K562 (cell line): ENCODE measurements around the gene ZNF324B. TPM values are rescaled to one million over a fixed set of nuclear protein-coding genes. Genes with fewer than 3 reads are reported as not detected.

Source experiments
- ATAC-seq: fragments of 200-7000 bp; cut with Tn5 transposase; 3 replicates; pipeline ENCODE4 v1.9.1; 2020; ENCODE audit warnings: moderate library complexity
- BruUV-seq: library from RNA; stranded (reverse); fragments of 400-500 nt; replicated peaks from 2 replicates; lab custom pipeline; 2021; lab: Mats Ljungman, UMichigan
- CTCF ChIA-PET: fragments of 300-600 bp; formaldehyde crosslinking; extraction: SDS; loops from one replicate; lab custom pipeline; 2021; ENCODE audit warnings: low intra/inter-chr PET ratio; lab: Yijun Ruan, JAX
- POLR2A ChIA-PET: fragments of 300-600, 350-650 bp; sonication (Branson Sonifier 250); formaldehyde crosslinking; extraction: SDS; loops from one replicate; lab custom pipeline; 2021; ENCODE audit warnings: antibody characterized with exemption, inconsistent platforms; lab: Yijun Ruan, JAX
- DNase-seq, 4 experiments: peaks; one replicate each; pipeline versions ENCODE4 v3.0.0 to v3.0.0-alpha.2; 2011 to 2018; ENCODE audit warnings: low spot score in 3 of 4, mixed read lengths in 3 of 4; ENCODE audit errors: extremely low read depth in 1 of 4
- FAIRE-seq: peaks from 2 replicates; lab custom pipeline; 2011; peaks lifted over from hg19 to GRCh38; lab: Jason Lieb, UNC
- H2AFZ ChIP-seq: 2 replicates; pipeline ENCODE4 v1.6.0; 2011; ENCODE audit warnings: low read depth, low read length, control low read depth, inconsistent platforms
- H3K27ac ChIP-seq: fragments of 200-600 bp; 3 replicates; pipeline ENCODE4 v1.8.0; 2011; ENCODE audit warnings: low read depth, mild to moderate bottlenecking, control low read depth, inconsistent platforms, low read length, moderate library complexity, mixed read lengths; ENCODE audit errors: extremely low read depth
- H3K27me3 ChIP-seq, 2 experiments: fragments of 300-600 bp in 1 of 2; 2 replicates in 1 of 2; 3 replicates in 1 of 2; pipeline versions ENCODE4 v1.6.0 to v1.8.0; 2011; ENCODE audit warnings: inconsistent platforms in 2 of 2, low read length in 2 of 2, mild to moderate bottlenecking in 1 of 2, mixed read lengths in 1 of 2, moderate library complexity in 1 of 2; ENCODE audit not compliant: control insufficient read depth in 2 of 2, insufficient read depth in 2 of 2
- H3K36me3 ChIP-seq: fragments of 300-600 bp; 3 replicates; pipeline ENCODE4 v1.8.0; 2011; ENCODE audit warnings: mild to moderate bottlenecking, low read length, inconsistent platforms; ENCODE audit not compliant: control insufficient read depth, insufficient read depth
- H3K4me1 ChIP-seq, 2 experiments: fragments of 200-600 bp in 1 of 2; replicated peaks in 1 of 2; 2 replicates in 1 of 2; 3 replicates in 1 of 2; pipeline versions ENCODE4 v1.5.1 to v1.8.0; 2011; ENCODE audit warnings: inconsistent platforms in 2 of 2, low read length in 2 of 2, mild to moderate bottlenecking in 1 of 2, mixed read lengths in 1 of 2, moderate library complexity in 1 of 2; ENCODE audit not compliant: control insufficient read depth in 2 of 2, insufficient read depth in 2 of 2
- H3K4me2 ChIP-seq: 2 replicates; pipeline ENCODE4 v1.6.1; 2011; ENCODE audit warnings: low read length, control low read depth, inconsistent platforms, mixed read lengths; ENCODE audit not compliant: insufficient read depth
- H3K4me3 ChIP-seq: fragments of 200-600 bp; sonication (generic), shearing (Covaris generic); 2 replicates; pipeline ENCODE4 v1.5.1; 2016; ENCODE audit warnings: control low read depth, inconsistent platforms
- H3K79me2 ChIP-seq: fragments of 200-600 bp; 3 replicates; pipeline ENCODE4 v1.8.0; 2011; ENCODE audit warnings: low read length, inconsistent platforms; ENCODE audit not compliant: control insufficient read depth, insufficient read depth
- H3K9ac ChIP-seq, 2 experiments: 2 replicates each; pipeline versions ENCODE4 v1.6.0 to v1.6.1; 2011; ENCODE audit warnings: low read depth in 2 of 2, low read length in 2 of 2, control low read depth in 1 of 2, inconsistent platforms in 1 of 2, mild to moderate bottlenecking in 1 of 2, mixed read lengths in 1 of 2; ENCODE audit not compliant: insufficient read depth in 1 of 2
- H3K9me1 ChIP-seq: one replicate; pipeline ENCODE4 v1.6.0; 2011; ENCODE audit warnings: inconsistent platforms, mild to moderate bottlenecking, low read length, moderate library complexity; ENCODE audit not compliant: control insufficient read depth, insufficient read depth
- H3K9me3 ChIP-seq: replicated peaks from 2 replicates; pipeline ENCODE4 v1.5.1; 2011; ENCODE audit warnings: low read depth, low read length, inconsistent platforms; ENCODE audit not compliant: control insufficient read depth, insufficient read depth
- H4K20me1 ChIP-seq: replicated peaks from 2 replicates; pipeline ENCODE4 v1.6.1; 2011; ENCODE audit warnings: low read length, inconsistent platforms, mixed read lengths; ENCODE audit not compliant: control insufficient read depth, insufficient read depth
- CHAMP1 ChIP-seq: fragments of 450-650 bp; IDR thresholded peaks from 2 replicates; pipeline ENCODE4 v1.6.1; 2016; ENCODE audit warnings: mild to moderate bottlenecking
- CREB5 ChIP-seq: fragments of 250-450 bp; sonication (Bioruptor Pico); IDR thresholded peaks from 2 replicates; pipeline ENCODE4 v1.5.0; 2020; ENCODE audit warnings: mild to moderate bottlenecking
- E2F1 ChIP-seq: sonication (generic); formaldehyde crosslinking; IDR thresholded peaks from 2 replicates; pipeline ENCODE4 v1.8.1; 2023; ENCODE audit warnings: mild to moderate bottlenecking, missing genetic modification reagents, moderate library complexity
- GTF3C2 ChIP-seq: IDR thresholded peaks from 3 replicates; pipeline ENCODE4 v1.6.1; 2011; ENCODE audit warnings: borderline replicate concordance, mild to moderate bottlenecking, moderate library complexity; ENCODE audit not compliant: insufficient read length; ENCODE audit errors: extremely low read depth
- LEF1 ChIP-seq: fragments of 450-650 bp; IDR thresholded peaks from 2 replicates; pipeline ENCODE4 v1.6.1; 2016; ENCODE audit warnings: mild to moderate bottlenecking
- SMARCB1 ChIP-seq: IDR thresholded peaks from 2 replicates; pipeline ENCODE4 v1.6.1; 2011; ENCODE audit warnings: improper control_type of control experiment, low read depth; ENCODE audit not compliant: insufficient read length
- SMARCE1 ChIP-seq: fragments of 450-650 bp; IDR thresholded peaks from 2 replicates; pipeline ENCODE4 v1.7.1; 2016; ENCODE audit warnings: mild to moderate bottlenecking
- SREBF2 ChIP-seq: sonication (generic); formaldehyde crosslinking; IDR thresholded peaks from 2 replicates; pipeline ENCODE4 v1.4.0; 2020; ENCODE audit warnings: mild to moderate bottlenecking, missing genetic modification reagents
- ZNF445 ChIP-seq: fragments of 250-450 bp; sonication (Bioruptor Pico); IDR thresholded peaks from 2 replicates; pipeline ENCODE4 v1.4.0; 2020; ENCODE audit warnings: low read depth, mild to moderate bottlenecking, moderate library complexity
- ZNF830 ChIP-seq: fragments of 250-450 bp; sonication (Bioruptor Pico); IDR thresholded peaks from 2 replicates; pipeline ENCODE4 v1.5.0; 2021; ENCODE audit warnings: mild to moderate bottlenecking
- WGBS: fragments of 100-300 bp; shearing (Covaris generic); methylation state at CpG from one replicate; pipeline ENCODE4 v1.1.6; 2016; ENCODE audit warnings: low coverage, mixed read lengths; ENCODE audit not compliant: insufficient coverage; ENCODE audit errors: missing lambda C conversion rate; 5-methylcytosine and 5-hydroxymethylcytosine counted together
- in situ Hi-C: fragments of 300-500 bp; cut with MboI; formaldehyde crosslinking; loops from 4 replicates; pipeline ENCODE4 v1.15.0; 2018; ENCODE audit warnings: inconsistent platforms, mixed read lengths
- intact Hi-C: fragments of 100-400 bp; cut with micrococcal nuclease; formaldehyde crosslinking; loops from 2 replicates; pipeline ENCODE4 v1.14.2; 2022
- polyA plus RNA-seq, 8 experiments: library from polyadenylated mRNA; depleted of rRNA in 4 of 8; stranded (reverse) in 5 of 8; unstranded in 3 of 8; fragments of >200 nt; fragmentation: Nextera tagmentation in 2 of 8; fragmentation: Illumina TruSeq in 1 of 8; extraction: Ambion mirVana in 2 of 8; extraction: Trizol in 1 of 8; gene quantifications; 2 replicates each; pipeline versions ENCODE4 v1.2.1 to v1.2.3, GENCODE V29; 2011 to 2014; ENCODE audit warnings: inconsistent platforms in 1 of 8, missing spikeins in 1 of 8
- total RNA-seq, 7 experiments: library from RNA; depleted of rRNA in 6 of 7; stranded (reverse); fragments of >200 nt in 6 of 7; fragmentation: Illumina TruSeq in 2 of 7; extraction: Trizol in 2 of 7; gene quantifications; 2 replicates each; pipeline versions ENCODE4 v1.2.1 to v1.2.3, GENCODE V29; 2011 to 2021; ENCODE audit warnings: low replicate concordance in 1 of 7

ZNF324B gene
- total and polyA plus RNA-seq, 9 of the 15 experiments (the other 6 are each of a cell fraction or from before 2014, with no cell fraction given), result 0.20 to 13.5 (median 5.7) TPM

GRCh38 chr19:58475714-58476497 lies 24.5 kb downstream of the ZNF324B start, which contains the start of gene ZNF446:
ZNF446 (plus strand) TSS chr19:58476352; CDS start chr19:58477219, 867 bp downstream.
- Histone ChIP-seq H3K27me3 (no peaks in the 10 kb centered on the region), H3K9me1 (no peaks in the 10 kb centered on the region), H3K79me2 (no peaks in the 10 kb centered on the region), H4K20me1 (0 out of 2 replicates have a peak, but pooled peaks cover 9% of the 10 kb centered on the region), H3K4me3 (peak within 1 kb of the TSS; percentile 59), H3K36me3 (peaks cover 37% of the 10 kb centered on the region; the same call in 2 of the 3 replicates), H3K27ac (peak within 1 kb of the TSS; percentile 92), H3K4me2 (peak within 1 kb of the TSS; percentile 90), H3K9ac (peak within 1 kb of the TSS; percentile 75 to 90), H3K9me3 (no peaks in the 10 kb centered on the region), H3K4me1 (peaks cover 26 to 52% of the 10 kb centered on the region in 2 experiments), H2AFZ (peak within 1 kb of the TSS; percentile 99)
- in situ Hi-C loops (no loop called here), intact Hi-C loops (loop anchor here (1.0 to 5.0 kb wide), 3 partner anchors 43 to 294 kb away; partner anchors contain the start of genes ZBTB45, ZNF274 and ZSCAN22)
- CTCF ChIA-PET, result no interaction called here
- DNase-seq (peak; percentile 91 to 99 (median 94)), FAIRE-seq (peak; percentile 95), ATAC-seq (peak; percentile 91)
- no TSS peak for BruUV-seq
- POLR2A ChIA-PET, result interaction anchor here (0.5 to 2.1 kb wide), 10 partner anchors 10 to 108 kb away, joined by 3 to 6 read pairs (median 4); partner anchors contain the start of genes CHMP2A and ZNF584
- WGBS, result under 1% methylated on average over 55 of the region's 64 CpGs
- no peak for TF ChIP-seq CREB5 (CRISPR knock-in tag)
- no peak for TF ChIP-seq SMARCB1
- no peak; the same call in 1 of the 2 replicates for TF ChIP-seq LEF1
- TF ChIP-seq ZNF830 (CRISPR knock-in tag), result peak; percentile 74; the same call in 1 of the 2 replicates
- no peak for TF ChIP-seq GTF3C2
- TF ChIP-seq SREBF2 (CRISPR knock-in tag), result no peak
- TF ChIP-seq E2F1 (CRISPR knock-in tag), result peak; percentile 94
- TF ChIP-seq ZNF445 (CRISPR knock-in tag), result no peak
- no peak for TF ChIP-seq CHAMP1
- TF ChIP-seq SMARCE1, result no peak
